Stimulated activated CD8-positive, alpha-beta memory T cell treated with anti-CD3 and anti-CD28 coated beads, Interleukin-12 subunit alpha, Interleukin-12 subunit beta, amount 100 ng/mL, for 24 hours (primary cell): ENCODE measurements around the gene FUT6.

Experiments
- DNase-seq: peaks from one replicate; pipeline ENCODE4 v3.0.0-alpha.2; 2020; ENCODE audit errors: extremely low read depth

Gene FUT6

DNA sequence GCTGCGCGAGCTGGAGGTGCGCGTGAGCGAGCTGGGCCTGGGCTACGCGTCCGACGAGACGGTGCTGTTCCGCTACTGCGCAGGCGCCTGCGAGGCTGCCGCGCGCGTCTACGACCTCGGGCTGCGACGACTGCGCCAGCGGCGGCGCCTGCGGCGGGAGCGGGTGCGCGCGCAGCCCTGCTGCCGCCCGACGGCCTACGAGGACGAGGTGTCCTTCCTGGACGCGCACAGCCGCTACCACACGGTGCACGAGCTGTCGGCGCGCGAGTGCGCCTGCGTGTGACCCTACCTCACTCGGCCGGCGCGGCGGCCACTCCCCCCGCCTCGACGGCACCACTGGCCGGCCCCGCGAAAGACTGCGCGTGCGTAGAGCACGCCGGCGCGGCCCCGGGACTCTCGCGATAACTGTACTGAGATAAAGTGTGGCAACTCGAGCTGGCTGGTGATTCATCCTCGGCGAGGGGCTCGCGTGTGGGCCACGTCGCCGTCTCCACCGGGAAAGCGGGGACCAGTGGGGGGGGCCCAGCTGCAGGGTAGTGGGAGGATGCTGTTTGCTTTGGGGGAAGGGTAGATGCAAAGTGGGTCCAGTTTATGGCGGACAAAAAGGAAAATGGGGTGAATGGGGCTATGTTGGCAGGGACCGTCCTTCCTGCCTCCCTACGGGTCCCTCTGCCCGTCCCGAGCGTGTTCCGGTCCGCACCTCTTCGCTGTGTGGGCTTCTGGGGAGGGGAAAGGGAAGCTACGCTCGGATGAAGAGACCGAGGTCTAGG, 11.4 kb downstream of the FUT6 start:
- peak; percentile 84 for DNase-seq

DNA sequence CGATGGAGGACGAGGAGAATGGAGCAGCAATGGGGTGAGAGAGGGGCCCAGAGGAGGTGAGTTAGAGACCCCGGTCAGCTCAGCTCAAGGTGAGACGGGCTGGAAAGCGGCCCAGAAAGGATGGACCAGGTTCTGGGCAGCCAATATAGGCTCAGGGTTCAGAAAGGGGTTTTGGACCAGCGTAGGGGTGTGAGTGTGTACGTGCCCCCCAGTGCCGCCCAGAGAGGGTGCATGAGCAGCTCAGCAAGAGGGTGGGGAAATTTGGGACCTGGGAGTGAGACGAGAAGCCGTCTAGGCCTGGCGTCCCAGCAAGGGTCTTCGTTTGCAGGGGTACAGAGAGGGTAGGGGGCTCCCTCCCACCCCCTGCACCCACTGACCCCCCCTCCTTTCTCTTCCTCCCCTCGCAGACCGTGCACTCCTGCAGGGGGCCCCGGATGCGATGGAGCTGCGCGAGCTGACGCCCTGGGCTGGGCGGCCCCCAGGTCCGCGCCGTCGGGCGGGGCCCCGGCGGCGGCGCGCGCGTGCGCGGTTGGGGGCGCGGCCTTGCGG, 12.1 kb downstream of the FUT6 start:
- no peak for DNase-seq

DNA sequence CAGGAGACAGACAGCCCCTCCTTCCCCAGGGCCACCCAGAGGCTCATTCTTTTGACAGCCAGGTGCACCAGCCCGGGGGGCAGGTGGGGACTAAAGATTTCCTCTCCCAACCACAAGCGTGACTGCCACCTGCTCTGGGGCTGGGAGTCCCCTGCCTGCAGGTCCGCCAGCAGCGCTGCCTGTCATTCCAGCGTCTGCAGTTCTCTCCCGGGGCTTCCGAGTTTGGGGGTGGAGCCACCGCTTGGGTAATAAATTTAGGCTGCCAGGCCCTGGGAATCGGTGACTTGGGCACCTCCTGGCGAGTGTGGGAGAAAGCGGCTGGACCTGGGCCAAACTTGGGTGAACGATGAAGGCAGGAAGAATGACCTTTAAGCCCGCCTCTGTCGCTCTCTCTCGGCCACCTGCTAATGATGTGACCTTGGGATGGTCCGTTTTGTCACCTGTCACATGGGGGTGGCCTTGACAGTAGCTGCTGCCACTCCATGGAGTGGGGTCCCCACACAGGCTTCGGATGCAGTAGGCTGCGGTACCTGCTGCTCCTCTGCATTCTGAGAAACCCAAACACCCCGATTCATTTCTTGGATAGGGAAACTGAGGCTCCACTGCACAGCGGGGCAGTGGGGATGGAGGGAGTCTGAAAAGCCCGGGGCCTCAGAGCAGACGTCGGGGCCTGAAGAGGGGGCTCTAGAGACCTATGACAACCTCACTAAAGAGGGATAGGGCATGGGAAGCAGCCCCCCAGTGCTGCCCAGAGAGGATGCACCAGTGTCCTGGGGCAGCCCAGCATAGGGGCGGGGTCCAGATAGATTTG, 12.8 kb downstream of the FUT6 start:
- no peak for DNase-seq

DNA sequence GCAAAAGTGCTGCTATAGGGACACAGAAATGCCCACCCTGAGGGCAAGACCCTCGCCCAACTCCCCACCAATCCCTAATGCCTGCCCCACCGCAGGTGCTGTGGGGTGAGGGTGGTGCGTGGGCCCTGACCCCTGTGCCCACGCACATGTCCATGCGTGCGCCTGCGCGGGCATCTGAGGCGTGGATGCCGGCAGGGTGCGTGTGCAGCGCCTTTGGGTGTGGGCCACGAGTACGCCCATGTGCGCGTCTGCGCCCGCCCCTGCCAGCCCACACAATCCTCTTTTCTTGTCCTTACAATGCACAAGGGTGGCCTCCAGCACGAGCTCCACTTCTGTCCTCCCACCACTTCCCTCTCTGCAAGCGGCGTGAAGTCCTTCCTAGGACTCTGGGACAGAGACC, 14.3 kb downstream of the FUT6 start:
- no peak for DNase-seq

DNA sequence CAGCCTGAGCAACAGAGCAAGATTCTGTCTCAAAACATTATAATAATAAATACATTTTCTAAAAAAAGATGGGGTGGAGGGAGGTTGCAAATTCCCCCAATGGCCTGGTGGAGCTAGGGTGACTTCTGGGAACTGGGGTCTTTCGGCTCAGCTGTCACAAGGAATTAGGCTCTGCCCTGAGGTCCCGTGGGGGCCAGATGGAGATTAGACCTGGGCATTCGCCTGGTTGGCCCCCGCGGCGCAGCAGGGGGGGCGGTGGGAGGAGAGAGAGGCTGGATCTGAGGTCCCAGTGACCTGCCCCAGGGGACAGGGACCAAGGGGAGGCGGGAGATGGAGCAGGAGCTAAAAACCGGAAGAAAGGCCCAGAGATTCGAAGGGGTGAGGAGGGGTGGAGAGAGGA, 14.8 kb downstream of the FUT6 start:
- DNase-seq, result no peak

DNA sequence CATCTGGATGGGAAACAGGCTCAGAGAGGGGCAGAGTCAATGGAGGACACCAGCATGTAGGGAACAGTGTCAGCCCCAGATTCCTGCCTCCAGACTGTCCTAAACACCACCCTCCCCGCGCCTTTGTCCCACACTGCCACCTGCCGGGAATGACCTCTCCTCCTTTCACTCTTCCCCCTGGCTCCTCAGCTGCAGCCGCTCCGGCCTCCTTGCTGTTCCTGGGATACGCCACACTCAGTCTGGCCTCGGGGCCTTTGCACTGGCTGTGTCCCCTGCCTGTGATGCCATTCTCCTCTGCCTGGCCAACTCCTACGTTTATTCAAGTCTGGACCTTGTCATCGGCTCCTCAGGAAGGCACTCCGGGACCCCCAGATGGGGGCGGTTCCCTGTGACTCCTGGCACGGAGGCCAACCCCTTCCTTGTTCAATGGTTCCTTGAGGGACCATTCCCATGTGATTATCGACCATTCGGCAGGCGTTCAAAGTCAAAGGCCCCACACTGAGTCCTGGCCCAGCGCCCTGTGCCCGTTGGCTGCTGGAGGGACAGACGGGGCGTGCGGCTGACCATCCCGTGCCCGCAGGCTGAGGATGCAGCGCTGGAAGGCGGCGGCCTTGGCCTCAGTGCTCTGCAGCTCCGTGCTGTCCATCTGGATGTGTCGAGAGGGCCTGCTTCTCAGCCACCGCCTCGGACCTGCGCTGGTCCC, 15.8 kb downstream of the FUT6 start:
- DNase-seq, result no peak

DNA sequence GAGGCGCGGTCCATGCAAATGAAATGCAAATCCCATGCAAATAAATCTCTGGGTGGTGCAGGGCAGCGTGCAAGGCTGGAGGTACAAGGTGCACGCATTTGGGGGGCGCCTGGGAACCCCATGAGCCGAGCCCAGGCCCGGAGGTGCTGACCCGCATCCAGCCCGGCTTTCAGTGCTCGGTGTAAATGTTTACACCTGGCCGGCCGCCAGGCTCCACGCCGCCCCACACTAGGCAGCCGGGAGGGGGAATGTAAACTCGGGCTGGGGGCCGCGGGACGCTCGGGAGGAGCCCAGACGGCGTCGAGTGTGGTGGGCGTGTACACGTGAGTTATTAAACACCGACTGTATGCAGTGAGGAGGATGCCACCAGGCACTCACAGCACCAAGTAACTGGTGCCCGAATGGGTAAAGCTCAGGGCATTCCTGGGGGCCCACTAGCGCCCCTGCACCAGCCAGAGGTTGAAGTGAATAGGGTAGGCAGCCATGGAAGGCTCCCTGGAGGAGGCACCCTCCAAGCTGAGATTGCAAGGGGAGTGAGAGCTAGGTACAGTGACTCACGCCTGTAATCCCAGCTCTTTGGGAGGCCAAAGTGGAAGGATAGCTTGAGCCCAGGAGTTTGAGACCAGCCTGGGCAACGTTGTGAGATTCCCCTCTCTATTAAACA, 17.2 kb downstream of the FUT6 start:
- no peak for DNase-seq

DNA sequence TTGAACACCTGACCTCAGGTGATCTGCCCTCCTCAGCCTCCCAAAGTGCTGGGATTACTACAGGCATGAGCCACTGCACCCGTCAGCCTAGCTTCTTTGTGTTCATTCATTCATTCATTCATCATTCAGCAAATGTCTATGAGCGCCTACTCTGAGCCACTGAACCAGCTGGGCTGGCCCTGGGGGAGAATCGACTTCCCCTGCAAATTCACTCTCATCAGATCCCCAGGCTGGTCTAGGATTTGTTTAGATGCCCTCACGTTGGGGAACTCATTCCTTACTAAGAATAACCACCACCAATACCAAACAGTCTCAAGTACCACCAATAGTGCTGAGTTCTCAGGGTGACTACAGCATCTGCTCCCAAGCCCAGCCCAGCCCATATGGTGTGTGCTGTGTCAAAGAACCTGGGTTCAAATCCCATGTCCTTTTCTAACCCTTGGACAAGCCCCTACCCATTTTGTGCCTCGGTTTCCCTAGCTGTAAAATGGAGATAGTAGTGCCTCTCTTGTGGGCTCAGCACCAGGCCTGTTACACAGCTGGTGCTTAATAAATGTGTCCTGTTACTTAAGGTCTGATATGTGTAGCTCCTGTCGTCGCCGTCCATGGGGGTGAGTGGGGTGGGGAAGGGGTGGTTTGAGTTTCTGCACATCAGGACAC, 17.9 kb downstream of the FUT6 start:
- no peak for DNase-seq

DNA sequence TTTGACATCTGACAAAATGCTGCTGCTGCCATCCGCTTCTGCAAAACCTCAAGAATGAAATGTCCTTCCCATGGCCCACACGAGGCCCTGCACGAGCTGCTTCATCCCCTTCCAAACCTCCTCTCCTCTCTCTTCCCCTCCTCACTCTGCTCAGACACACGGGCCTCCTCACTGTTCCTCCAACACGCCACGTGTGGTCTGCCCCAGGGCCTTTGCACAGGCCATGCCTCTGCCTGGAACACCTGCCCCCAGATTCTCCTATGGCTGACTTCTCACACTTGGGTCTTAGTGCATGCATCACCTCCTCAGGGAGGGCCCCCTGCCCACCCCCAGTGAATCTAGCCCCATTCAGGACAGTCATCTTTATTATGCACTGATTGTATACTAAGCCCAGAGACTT, 18.7 kb downstream of the FUT6 start:
- DNase-seq, result no peak

DNA sequence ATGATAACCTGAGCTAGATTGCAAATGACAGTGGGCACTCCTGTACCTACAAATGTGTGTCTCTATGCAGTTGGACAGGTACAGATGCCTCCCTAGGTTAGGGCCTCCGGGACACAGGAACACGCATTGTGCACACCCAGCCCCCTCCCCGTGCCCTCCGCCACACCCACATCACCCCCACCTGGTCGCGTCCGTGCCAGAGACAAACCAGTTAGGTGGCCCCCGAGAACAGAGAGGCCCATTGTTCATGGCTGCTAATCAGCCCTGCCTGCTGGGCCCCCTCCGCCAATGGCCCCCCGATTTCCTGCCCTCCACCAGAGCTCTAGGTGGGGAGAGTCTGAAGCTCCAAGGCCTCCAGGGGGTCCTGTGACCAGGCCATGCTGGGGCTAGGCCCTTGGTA, 20.9 kb downstream of the FUT6 start:
- no peak for DNase-seq

DNA sequence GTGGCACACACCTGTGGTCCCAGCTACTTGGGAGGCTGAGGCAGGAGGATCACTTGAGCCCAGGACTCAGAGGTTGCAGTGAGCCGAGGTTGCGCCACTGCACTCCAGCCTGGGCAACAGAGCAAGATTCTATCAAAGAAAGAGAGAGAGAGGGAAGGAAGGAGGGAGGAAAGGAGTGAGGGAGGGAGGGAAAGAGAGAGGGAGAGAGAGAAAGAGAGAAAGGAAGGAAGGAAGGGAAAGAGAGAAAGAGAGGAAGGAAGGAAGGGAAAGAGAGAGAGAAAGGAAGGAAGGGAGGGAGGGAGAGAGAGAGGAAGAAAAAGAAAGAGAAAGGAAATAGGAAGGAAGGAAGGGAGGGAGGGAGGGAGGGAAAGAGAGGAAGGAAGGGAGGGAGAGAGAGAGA, 22.3 kb downstream of the FUT6 start:
- no peak for DNase-seq

DNA sequence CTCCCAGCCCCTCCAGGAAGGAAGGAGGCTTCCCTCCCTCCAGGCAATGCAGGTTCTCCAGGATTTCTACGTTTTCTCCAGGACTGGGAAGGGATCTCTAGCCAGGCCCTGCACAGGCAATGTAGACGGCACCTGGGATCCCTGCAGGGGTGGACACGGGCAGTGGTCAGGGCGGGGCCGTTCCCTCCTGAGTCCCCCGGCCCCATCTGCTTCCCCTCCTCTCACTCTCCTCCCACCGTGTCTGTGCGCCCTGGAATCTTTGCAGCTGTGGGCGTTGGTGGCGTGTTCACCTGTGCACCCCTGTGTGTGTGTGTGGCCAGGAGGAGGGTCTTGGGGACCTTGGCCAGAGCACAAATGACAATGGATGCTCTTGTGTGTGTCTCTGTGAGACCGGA, 24.7 kb downstream of the FUT6 start:
- no peak for DNase-seq

DNA sequence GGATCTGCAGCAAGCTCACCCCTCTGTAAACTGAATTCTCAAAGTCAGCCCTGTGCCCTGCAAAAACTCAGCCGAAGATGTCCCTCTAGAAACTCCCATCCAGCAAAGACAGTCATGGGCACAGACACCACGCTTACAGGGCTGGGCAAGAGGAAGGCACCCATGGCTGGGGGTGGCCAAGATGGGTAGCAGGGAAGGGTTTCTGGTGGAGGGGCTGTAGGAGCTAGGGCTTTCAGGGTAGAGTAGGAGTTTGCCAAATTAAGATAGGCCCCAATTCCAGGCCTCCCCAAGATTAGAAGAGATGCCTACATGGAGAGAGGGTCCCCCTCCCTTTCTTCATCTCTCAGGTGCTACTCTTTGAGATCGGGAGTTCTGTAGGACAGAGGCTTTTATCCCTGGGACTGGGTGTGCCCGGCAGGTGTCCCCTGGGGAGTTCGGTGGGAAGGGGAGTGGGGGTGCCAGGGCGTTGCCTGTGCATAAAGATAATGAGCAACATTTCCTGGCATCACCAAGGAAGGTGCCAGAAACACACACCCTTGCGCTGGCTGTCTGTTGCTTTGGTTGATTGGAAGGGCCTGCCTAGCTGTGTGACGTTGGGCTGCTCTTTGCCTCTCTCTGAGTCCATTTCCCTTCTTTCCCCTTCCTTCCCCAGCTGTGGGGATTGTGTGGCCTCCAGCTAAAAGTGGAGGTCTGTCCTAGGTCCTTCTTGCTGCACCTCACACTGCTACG, 25.2 kb downstream of the FUT6 start:
- DNase-seq, result no peak

DNA sequence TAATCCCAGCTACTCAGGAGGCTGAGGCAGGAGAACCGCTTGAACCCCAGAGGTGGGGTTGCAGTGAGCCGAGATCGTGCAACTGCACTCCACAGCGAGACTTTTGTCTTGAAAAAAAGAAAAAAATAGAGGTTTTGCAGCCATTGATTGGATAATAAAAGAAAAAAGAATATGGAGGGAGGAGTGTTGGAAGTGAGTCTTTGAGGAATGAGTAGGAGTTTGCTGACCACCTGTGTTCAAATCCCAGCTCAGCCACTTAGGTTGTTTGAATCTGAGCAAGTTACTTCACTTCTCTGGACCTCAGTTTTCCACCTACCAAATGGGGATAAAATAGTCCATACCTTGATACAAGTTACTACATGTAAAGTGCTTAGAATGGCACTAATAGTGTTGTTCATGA, 28.4 kb downstream of the FUT6 start:
- no peak for DNase-seq

DNA sequence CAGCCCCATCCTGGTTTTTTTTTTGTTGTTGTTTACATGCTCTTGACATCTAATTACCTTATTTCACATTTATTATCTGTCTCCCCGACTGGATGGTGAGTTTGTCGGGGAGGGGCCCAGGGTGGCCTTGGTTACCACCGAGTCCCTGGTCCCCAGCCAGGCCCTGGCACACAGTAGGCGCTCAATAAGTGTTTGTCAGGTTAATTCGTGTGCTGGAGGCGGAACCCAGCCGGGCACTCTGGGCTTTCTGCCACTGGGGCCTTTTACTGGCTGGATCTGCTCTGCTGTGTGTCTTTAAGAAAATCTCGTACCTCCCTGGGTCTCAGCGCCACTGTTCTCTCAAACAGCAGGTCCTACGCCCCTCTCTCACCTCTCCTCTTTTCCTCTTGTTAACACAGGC, 30.0 kb downstream of the FUT6 start:
- DNase-seq, result no peak

DNA sequence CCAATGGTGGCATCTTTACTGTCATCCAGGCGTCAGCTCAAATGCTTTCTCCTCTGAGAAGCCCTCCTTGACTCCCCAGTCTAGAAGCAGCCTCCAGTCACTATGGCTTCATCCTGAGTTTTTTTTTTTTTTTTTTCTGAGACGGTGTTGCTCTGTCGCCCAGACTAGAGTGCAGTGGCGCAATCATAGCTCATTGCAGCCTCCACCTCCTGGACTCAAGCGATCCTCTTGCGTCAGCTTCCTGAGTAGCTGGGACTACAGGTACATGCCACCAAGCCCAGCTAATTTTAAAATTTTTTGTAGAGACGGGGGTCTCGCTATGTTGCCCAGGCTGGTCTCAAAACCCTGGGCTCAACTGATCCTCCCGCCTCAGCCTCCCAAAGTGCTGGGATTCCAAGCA, 30.4 kb downstream of the FUT6 start:
- no peak for DNase-seq

DNA sequence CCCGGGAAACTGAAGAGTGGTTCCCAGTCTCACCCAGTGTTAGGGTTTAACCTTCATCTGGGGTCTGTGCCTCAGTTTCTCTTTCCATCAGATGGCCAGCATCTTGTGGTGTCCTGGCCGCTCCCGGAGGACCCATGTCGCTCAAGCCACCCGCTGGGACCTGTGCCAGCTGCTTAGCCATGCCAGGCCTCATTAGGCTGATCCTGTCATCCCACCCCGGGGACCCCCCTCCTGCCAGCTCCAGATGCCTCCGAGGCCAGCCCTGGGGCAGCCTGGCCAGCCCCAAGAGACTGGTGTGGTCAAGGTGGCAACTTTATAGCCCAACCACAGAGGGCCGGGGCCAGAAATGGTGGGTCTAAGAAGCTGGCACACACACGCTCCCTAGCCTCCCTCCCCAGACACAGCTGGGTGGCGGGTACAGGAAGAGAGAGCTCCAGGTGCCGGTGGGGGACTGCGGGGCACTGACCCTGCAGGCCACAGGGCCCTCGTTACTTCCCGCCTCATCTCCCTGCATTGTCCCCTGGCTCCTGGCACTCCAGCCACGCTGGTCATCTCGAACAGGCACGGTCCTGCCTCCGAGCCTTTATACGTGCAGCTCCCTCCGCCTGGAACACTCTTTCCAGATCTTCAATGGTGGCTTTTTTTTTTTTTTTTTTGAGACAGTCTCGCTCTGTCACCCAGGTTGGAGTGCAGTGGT, 31.2 kb downstream of the FUT6 start:
- no peak for DNase-seq

DNA sequence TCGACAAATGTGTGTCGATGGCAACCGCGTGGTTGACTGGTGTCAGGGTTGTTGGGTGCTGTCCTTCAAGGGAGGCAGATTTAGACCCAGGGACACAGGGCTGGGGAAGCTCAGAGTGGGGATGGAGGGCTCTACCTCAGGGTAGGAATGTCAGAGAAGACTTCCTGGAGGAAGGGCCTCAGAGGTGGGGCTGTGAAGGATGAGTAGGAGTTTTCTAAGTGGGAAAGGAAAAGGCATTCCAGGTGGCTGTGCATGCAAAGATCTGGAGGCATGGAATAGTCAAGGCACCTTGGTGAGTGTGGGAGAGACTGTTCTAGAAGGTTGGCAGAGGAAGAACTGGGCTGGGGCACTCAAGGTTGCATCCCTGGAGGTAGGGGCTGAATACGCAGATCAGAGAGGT, 32.6 kb downstream of the FUT6 start:
- DNase-seq, result no peak

DNA sequence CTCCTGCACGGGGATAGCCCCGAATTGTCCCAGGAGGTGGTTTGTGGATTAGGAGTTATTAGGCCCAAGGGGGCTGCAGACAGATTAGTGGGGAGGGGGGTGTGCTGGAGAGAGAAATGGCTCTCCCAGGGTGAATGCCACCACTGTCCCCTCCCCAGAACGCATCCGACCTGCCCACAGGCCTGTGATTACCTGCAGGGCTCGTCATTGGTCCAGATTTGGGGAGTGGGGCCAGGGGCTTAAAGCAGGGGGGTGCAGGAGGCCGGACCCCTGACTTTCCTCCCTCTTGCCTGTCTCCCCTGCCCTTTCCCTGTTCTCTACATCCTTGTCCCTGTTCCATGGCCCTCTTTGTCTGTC, 33.4 kb downstream of the FUT6 start:
- no peak for DNase-seq

DNA sequence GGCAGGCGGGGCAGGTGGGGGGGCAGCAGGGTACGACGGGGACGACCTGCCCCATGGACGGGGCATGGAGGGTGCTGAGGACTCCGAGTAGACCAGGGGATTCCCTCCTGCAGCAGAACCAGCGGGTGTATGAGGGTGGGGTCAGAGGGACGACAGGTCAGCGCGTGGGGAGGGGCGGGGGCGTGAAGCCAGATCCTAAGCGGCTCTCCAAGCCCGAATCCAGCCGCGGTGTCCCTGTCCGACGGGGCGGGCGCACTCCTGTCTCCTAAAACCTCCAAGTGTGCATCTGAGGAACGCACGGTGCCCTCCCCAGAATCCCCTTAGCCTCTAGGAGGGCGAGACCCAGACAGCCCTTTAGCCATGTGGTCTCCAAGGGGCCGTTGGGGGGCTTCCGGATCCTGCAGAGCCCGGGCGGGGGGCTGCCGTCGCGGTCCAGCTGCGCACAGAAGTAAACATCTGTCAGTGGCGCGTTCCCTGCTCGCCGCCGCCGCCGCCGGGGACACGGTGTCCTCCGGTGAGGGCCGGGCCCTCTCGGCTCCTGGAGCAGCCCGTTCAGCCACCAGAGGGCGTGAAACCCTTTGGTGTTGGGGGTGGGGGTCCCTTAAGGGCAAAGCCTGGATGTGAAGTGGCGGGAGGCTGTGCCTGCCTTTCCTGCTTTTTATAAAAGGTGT, 33.9 kb downstream of the FUT6 start:
- no peak for DNase-seq
